ES-I3 (cell line): ENCODE data around the gene ACBD6.

Experiments
- H3K36me3 ChIP-seq: 2 replicates; pipeline ENCODE4 v1.6.1; 2013; ENCODE audit warnings: mild to moderate bottlenecking, low read length, control low read depth, moderate library complexity; ENCODE audit not compliant: insufficient read depth
- H3K4me1 ChIP-seq: 2 replicates; pipeline ENCODE4 v1.6.1; 2013; ENCODE audit warnings: mild to moderate bottlenecking, control low read depth, low read length; ENCODE audit not compliant: insufficient read depth
- H3K9ac ChIP-seq: 2 replicates; pipeline ENCODE4 v1.6.1; 2013; ENCODE audit warnings: low read depth, mild to moderate bottlenecking, low read length, moderate library complexity
- H3K9me3 ChIP-seq: 2 replicates; pipeline ENCODE4 v1.6.1; 2013; ENCODE audit warnings: mild to moderate bottlenecking, low read length, moderate library complexity; ENCODE audit not compliant: control insufficient read depth, insufficient read depth

Gene ACBD6

DNA sequence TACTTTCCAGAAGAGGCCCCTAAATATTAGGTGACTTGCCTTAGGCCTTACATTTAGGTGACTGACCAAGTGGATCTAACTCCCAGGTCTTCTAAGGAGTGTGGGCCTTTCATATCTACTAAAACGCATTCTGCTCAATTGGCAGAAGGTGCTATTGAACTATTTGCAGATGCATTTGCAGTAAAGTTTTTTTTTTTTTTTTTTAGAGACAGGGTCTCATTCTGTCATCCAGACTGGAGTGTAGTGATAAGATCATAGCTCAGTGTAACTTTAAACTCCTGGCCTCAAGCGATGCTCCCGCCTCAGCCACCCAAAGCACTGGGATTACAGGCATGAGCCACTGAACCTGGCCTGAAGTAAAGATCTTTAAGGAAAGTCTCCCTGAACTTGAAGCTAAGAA, 13.0 kb upstream of the ACBD6 start:
- 0 out of 2 replicates have a peak, but pooled peaks cover 3% of the 10 kb centered on the region for H3K9me3 ChIP-seq
- no peaks in the 10 kb centered on the region for H3K36me3 ChIP-seq
- peaks cover 12% of the 10 kb centered on the region for H3K4me1 ChIP-seq
- no peak overlapping the region for H3K9ac ChIP-seq

GRCh38 chr1:180513531-180513930, 11.2 kb upstream of the ACBD6 start:
- 0 out of 2 replicates have a peak, but pooled peaks cover 3% of the 10 kb centered on the region for H3K9me3 ChIP-seq
- peaks cover 5% of the 10 kb centered on the region; the same call in 1 of the 2 replicates for H3K4me1 ChIP-seq
- no peak overlapping the region for H3K9ac ChIP-seq
- H3K36me3 ChIP-seq, result no peaks in the 10 kb centered on the region

GRCh38 chr1:180510882-180511281, 8.5 kb upstream of the ACBD6 start:
- H3K9ac ChIP-seq, result no peak overlapping the region
- 0 out of 2 replicates have a peak, but pooled peaks cover 3% of the 10 kb centered on the region for H3K9me3 ChIP-seq
- no peaks in the 10 kb centered on the region for H3K4me1 ChIP-seq
- no peaks in the 10 kb centered on the region for H3K36me3 ChIP-seq

DNA sequence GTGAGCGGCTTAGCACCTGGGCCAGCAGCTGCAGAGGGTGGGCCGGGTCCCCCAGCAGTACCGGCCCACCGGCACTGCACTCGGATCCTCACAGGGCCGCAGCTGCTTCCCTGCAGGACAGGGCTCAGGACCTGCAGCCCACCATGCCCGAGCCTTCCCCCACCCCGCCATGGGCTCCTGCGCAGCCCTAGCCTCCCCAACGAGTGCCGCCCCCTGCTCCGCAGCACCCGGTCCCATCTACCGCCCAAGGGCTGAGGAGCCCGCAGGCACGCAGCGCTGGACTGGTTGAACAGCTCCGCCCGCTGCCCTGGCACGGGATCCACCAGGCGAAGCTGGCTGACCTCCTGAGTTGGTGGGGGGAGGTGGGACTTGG, 6.3 kb upstream of the ACBD6 start:
- no peaks in the 10 kb centered on the region for H3K4me1 ChIP-seq
- no peaks in the 10 kb centered on the region for H3K36me3 ChIP-seq
- H3K9me3 ChIP-seq, result 0 out of 2 replicates have a peak, but pooled peaks cover 3% of the 10 kb centered on the region
- H3K9ac ChIP-seq, result no peak overlapping the region

- H3K36me3 ChIP-seq, result no peaks in the 10 kb centered on the region
- no peak overlapping the region for H3K9ac ChIP-seq
- H3K9me3 ChIP-seq, result 0 out of 2 replicates have a peak, but pooled peaks cover 3% of the 10 kb centered on the region
- no peaks in the 10 kb centered on the region for H3K4me1 ChIP-seq
These were observed 5.7 kb upstream of the ACBD6 start for GRCh38 chr1:180507795-180508724.

DNA sequence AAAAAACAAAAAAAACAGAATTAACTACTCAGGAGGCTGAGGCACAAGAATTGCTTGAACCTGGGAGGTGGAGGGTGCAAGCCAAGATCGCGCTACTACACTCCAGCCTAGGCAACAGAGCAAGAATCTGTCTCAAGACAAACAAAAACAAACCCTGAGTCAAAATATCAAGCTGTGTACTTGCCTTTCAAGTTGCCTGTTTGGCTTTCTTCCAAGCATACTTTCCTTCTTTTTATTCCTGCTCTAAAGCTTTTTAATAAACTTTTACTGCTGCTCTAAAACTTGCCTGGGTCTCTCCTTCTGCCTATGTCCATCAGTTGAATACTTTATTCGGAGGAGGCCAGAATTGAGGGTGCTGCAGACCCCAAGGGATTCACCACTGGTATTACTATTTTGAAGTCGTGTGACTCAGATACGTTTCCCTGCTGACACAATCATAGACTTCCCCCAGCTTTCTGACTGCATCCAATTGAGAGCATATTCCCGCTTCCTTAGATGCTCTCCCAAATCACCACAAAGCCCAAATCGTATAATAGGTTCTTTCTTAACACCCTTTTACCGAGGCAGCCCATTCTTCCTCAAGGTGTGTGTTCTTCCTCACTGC, 3.5 kb upstream of the ACBD6 start:
- Histone ChIP-seq H3K36me3 (no peaks in the 10 kb centered on the region), H3K4me1 (no peaks in the 10 kb centered on the region), H3K9ac (no peak overlapping the region), H3K9me3 (no peaks in the 10 kb centered on the region)

- H3K9ac ChIP-seq, result no peak overlapping the region
- H3K36me3 ChIP-seq, result no peaks in the 10 kb centered on the region
- H3K9me3 ChIP-seq, result no peaks in the 10 kb centered on the region
- H3K4me1 ChIP-seq, result no peaks in the 10 kb centered on the region; the same call in 1 of the 2 replicates
These were observed 1.8 kb upstream of the ACBD6 start for GRCh38 chr1:180504186-180504585.

DNA sequence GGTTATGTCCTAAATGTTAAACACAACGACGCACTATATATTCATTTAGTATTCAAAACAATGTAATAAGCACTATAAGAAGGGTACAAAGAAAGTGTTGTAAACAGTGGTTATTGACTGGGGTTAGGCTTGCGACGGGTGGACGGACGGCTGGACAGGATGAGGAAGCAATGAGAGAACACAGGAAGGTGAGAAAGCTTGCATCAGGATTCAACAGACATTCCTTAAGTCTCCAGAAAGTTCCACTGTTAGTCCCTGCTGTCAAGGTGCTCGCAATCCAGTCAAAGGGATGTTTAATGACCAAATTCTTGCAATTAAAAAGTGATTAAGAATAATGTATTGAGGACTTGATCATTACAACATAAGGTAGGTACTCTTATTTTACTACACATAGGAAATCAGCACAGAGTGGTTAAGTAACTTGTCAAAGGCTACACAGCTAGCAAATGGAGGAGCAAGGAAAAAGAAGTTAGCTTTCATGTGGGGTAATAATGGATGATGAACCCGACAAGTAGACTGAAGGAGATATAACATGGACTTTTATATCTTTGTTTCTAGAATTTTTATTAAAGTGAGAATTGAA, 994 bp upstream of the ACBD6 start:
- Histone ChIP-seq H3K9ac (peak overlapping the region; percentile 88), H3K9me3 (no peaks in the 10 kb centered on the region), H3K4me1 (no peaks in the 10 kb centered on the region; the same call in 1 of the 2 replicates), H3K36me3 (no peaks in the 10 kb centered on the region)

DNA sequence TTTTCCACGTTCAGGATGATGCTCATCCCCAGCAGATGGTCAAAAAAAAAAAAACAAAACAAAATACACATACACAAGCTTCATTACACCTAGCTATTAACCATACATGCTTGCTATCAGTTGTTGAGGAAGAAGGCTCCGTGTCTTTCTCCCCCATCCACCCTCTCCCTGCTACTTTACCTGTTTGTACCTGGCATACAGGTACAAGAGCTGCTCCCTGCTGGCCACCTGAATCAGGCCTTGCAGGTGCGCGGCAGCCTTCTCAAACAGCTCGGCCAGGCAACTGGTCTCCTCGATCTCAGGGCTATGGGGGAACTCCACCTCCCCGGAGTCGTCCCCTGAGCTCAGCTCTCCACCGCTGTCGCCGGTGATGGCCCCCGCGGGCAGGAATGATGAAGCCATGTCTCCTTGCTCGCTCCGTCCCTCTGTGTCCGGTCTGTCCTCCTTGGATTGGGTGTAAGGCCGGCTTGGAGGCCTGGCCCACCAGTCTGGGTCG, 464 bp downstream of the ACBD6 start:
- H3K9me3 ChIP-seq, result no peaks in the 10 kb centered on the region
- no peaks in the 10 kb centered on the region; the same call in 1 of the 2 replicates for H3K4me1 ChIP-seq
- H3K36me3 ChIP-seq, result no peaks in the 10 kb centered on the region
- peak overlapping the region; percentile 88 for H3K9ac ChIP-seq

DNA sequence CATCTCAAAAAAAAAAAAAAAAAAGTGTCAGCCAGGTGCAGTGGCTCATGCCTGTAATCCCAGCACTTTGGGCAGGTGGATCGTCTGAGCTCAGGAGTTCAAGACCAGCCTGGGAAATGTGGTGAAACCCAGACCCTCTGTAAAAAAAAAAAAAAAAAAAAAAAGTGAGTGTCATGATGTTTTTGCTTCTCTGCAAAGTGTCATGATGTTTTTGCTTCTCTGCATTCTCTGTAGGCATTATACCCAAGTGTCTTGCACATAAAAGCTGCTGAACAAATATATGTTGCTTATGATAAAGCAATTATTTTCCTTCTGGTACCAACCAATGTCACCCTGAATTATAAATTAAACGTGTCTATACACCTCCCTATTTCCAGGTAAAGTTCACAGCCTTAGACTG, 1.7 kb downstream of the ACBD6 start:
- Histone ChIP-seq H3K36me3 (no peaks in the 10 kb centered on the region), H3K9me3 (no peaks in the 10 kb centered on the region), H3K9ac (no peak overlapping the region), H3K4me1 (no peaks in the 10 kb centered on the region; the same call in 1 of the 2 replicates)

GRCh38 chr1:180498594-180498993, 3.8 kb downstream of the ACBD6 start:
- Histone ChIP-seq H3K4me1 (no peaks in the 10 kb centered on the region; the same call in 1 of the 2 replicates), H3K36me3 (no peaks in the 10 kb centered on the region), H3K9me3 (no peaks in the 10 kb centered on the region), H3K9ac (no peak overlapping the region)

DNA sequence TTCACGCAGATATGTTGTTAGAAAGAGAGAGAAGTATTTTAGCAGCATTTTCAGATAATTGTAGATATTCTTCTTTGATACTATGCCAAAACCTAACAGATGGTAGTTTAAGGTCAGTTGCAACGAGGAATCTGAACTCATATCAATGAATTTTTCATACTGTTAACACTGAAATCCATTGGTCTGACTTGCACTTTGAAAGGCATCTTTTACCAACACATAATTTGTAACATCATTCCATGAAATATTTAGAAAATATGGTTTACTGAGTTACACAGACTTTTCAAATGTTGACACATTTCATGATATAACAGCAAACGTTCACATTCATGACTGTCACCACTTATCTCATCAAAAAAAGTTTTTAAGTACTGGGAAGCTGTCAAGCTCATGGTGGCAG, 4.6 kb downstream of the ACBD6 start:
- Histone ChIP-seq H3K36me3 (no peaks in the 10 kb centered on the region; the same call in 1 of the 2 replicates), H3K4me1 (no peaks in the 10 kb centered on the region; the same call in 1 of the 2 replicates), H3K9ac (no peak overlapping the region), H3K9me3 (no peaks in the 10 kb centered on the region)

- H3K9me3 ChIP-seq, result no peaks in the 10 kb centered on the region
- H3K36me3 ChIP-seq, result no peaks in the 10 kb centered on the region; the same call in 1 of the 2 replicates
- H3K4me1 ChIP-seq, result no peaks in the 10 kb centered on the region
- no peak overlapping the region for H3K9ac ChIP-seq
These were observed 8.0 kb downstream of the ACBD6 start for GRCh38 chr1:180494370-180494769.

DNA sequence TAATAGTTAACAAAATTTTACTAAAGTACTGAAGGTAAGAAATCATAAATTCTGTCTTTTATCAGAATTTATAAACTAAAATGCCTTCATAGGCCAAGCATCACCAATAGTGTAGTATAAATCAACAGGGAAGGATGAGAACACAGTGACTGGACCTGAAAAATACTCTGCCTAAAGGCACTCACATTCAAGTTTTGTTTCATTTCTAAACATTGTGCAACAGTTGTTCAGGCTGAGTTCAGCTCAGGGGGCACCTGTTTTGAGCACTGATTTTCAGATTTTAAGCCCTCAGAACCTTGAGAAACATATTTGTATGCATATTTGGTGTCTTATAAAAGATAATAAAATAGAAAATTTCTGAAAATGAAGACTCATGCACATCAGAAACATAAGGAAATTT, 12.4 kb downstream of the ACBD6 start:
- no peaks in the 10 kb centered on the region for H3K9me3 ChIP-seq
- H3K4me1 ChIP-seq, result peaks cover 8% of the 10 kb centered on the region; the same call in 1 of the 2 replicates
- peaks cover 3% of the 10 kb centered on the region for H3K36me3 ChIP-seq

More for the DNA sequence above, 12.4 kb downstream of the ACBD6 start:
- H3K9ac ChIP-seq, result no peak overlapping the region
